ENCODE measurements around the gene ROR2. TPM values are rescaled to one million over a fixed set of nuclear protein-coding genes. Genes with fewer than 3 reads are reported as not detected.

ROR2 gene
- total and polyA plus RNA-seq, 7 donors = 0.46 to 81.7 (median 51.4) TPM

GRCh38 chr9:91724609-91725505 is 225.2 kb downstream of the ROR2 start:
- no peaks in the 10 kb centered on the region for H3K27me3 ChIP-seq
- H3K9me3 ChIP-seq = no peaks in the 10 kb centered on the region
- intact Hi-C loops (cut with DNase I) = no loop called here
- no peak overlapping the region for H3K4me3 ChIP-seq
- no peak for TF ChIP-seq CTCF (IDR thresholded peaks at IDR 0.05)
- no peak for TF ChIP-seq POLR2A (IDR thresholded peaks at IDR 0.05)
- no peak for TF ChIP-seq EP300 (IDR thresholded peaks at IDR 0.05)
- no peak for TF ChIP-seq POLR2AphosphoS5 (IDR thresholded peaks at IDR 0.05)
- DNase-seq = no peak
- H3K4me1 ChIP-seq = peaks cover 0 to 29% (median 21%) of the 10 kb centered on the region in 4 donors
- H3K36me3 ChIP-seq = peaks cover 27 to 60% (median 38%) of the 10 kb centered on the region in 4 donors
- 95 to 96% methylated on average over 43 of the region's 43 CpGs for WGBS, 2 donors
- H3K27ac ChIP-seq = no peak overlapping the region

- H3K27ac ChIP-seq = no peak overlapping the region
- no peaks in the 10 kb centered on the region for H3K9me3 ChIP-seq
- DNase-seq = no peak
- H3K27me3 ChIP-seq = no peaks in the 10 kb centered on the region
- WGBS, 2 donors = 91 to 97% methylated on average over 21 of the region's 21 CpGs
- intact Hi-C loops (cut with DNase I) = no loop called here
- H3K4me1 ChIP-seq = peaks cover 0 to 21% (median 13%) of the 10 kb centered on the region in 4 donors
- H3K36me3 ChIP-seq = peaks cover 27 to 59% (median 38%) of the 10 kb centered on the region in 4 donors
- TF ChIP-seq CTCF (IDR thresholded peaks at IDR 0.05) = no peak
- TF ChIP-seq POLR2A (IDR thresholded peaks at IDR 0.05) = no peak
- TF ChIP-seq POLR2AphosphoS5 (IDR thresholded peaks at IDR 0.05) = no peak
- TF ChIP-seq EP300 (IDR thresholded peaks at IDR 0.05) = no peak
- H3K4me3 ChIP-seq = no peak overlapping the region
Observed at GRCh38 chr9:91724068-91724440, 226.0 kb downstream of the ROR2 start.

GRCh38 chr9:91723420-91724067 is 226.5 kb downstream of the ROR2 start:
- Histone ChIP-seq H3K36me3 (peaks cover 27 to 59% (median 38%) of the 10 kb centered on the region in 4 donors), H3K27me3 (no peaks in the 10 kb centered on the region), H3K27ac (no peak overlapping the region), H3K4me3 (no peak overlapping the region), H3K9me3 (no peaks in the 10 kb centered on the region), H3K4me1 (peaks cover 0 to 16% (median 9%) of the 10 kb centered on the region in 4 donors)
- TF ChIP-seq CTCF (IDR thresholded peaks at IDR 0.05) = no peak
- no peak for TF ChIP-seq POLR2A (IDR thresholded peaks at IDR 0.05)
- no peak for TF ChIP-seq POLR2AphosphoS5 (IDR thresholded peaks at IDR 0.05)
- TF ChIP-seq EP300 (IDR thresholded peaks at IDR 0.05) = no peak
- no peak for DNase-seq
- intact Hi-C loops (cut with DNase I) = no loop called here
- WGBS, 2 donors = 86 to 89% methylated on average over 23 of the region's 23 CpGs

- DNase-seq = no peak
- no peaks in the 10 kb centered on the region for H3K27me3 ChIP-seq
- H3K27ac ChIP-seq = no peak overlapping the region
- intact Hi-C loops (cut with DNase I) = no loop called here
- no peak overlapping the region for H3K4me3 ChIP-seq
- no peaks in the 10 kb centered on the region for H3K4me1 ChIP-seq
- no peak for TF ChIP-seq POLR2AphosphoS5 (IDR thresholded peaks at IDR 0.05)
- TF ChIP-seq CTCF (IDR thresholded peaks at IDR 0.05) = no peak
- no peak for TF ChIP-seq POLR2A (IDR thresholded peaks at IDR 0.05)
- no peak for TF ChIP-seq EP300 (IDR thresholded peaks at IDR 0.05)
- H3K9me3 ChIP-seq = peaks cover 0 to 2% (median 0%) of the 10 kb centered on the region in 4 donors
- 43 to 45% methylated on average over 16 of the region's 16 CpGs for WGBS, 2 donors
- peaks cover 25 to 52% (median 31%) of the 10 kb centered on the region in 4 donors for H3K36me3 ChIP-seq
Observed at GRCh38 chr9:91720751-91721705, 229.0 kb downstream of the ROR2 start.
